Measurements from ENCODE around the gene MEX3B.
"Not testable (repeated sequence)": the region's sequence is repeated elsewhere in the genome, so short reads cannot be mapped to it uniquely, and the experiment has no call there.

The MEX3B gene

GRCh38 chr15:82003916-82004315, 41.9 kb downstream of the MEX3B start:
- H3K36me3 ChIP-seq (ENCODE audit: control insufficient read depth, insufficient read depth, low read length), result no peaks in the 10 kb centered on the region
- no peak overlapping the region for H3K27ac ChIP-seq (ENCODE audit: low read depth, low read length)
- H3K4me3 ChIP-seq (ENCODE audit: low read depth, low read length), result no peak overlapping the region
- no peak overlapping the region for H3K9ac ChIP-seq (ENCODE audit: low read depth, low read length)
- no peaks in the 10 kb centered on the region for H3K27me3 ChIP-seq (ENCODE audit: control insufficient read depth, insufficient read depth, low read length)
- peaks cover 9% of the 10 kb centered on the region for H3K9me3 ChIP-seq (ENCODE audit: control insufficient read depth, insufficient read depth, low read length)
- H3K4me1 ChIP-seq (ENCODE audit: control insufficient read depth, insufficient read depth, low read length), result no peaks in the 10 kb centered on the region

- peak overlapping the region; percentile 61 for H3K4me3 ChIP-seq (ENCODE audit: low read depth, low read length)
- H3K27ac ChIP-seq (ENCODE audit: low read depth, low read length); H3K36me3 ChIP-seq (ENCODE audit: control insufficient read depth, insufficient read depth, low read length); H3K27me3 ChIP-seq (ENCODE audit: control insufficient read depth, insufficient read depth, low read length); H3K4me1 ChIP-seq (ENCODE audit: control insufficient read depth, insufficient read depth, low read length): not testable (repeated sequence)
- H3K9ac ChIP-seq (ENCODE audit: low read depth, low read length), result peak overlapping the region; percentile 70; the same call in 1 of the 2 replicates
- peaks cover 13% of the 10 kb centered on the region for H3K9me3 ChIP-seq (ENCODE audit: control insufficient read depth, insufficient read depth, low read length)
Measured at GRCh38 chr15:81995081-81995480, 50.7 kb downstream of the MEX3B start.

GRCh38 chr15:81992523-81992922, 53.3 kb downstream of the MEX3B start:
- Histone ChIP-seq H3K4me1 (ENCODE audit: control insufficient read depth, insufficient read depth, low read length) (no peaks in the 10 kb centered on the region), H3K9ac (ENCODE audit: low read depth, low read length) (no peak overlapping the region), H3K27me3 (ENCODE audit: control insufficient read depth, insufficient read depth, low read length) (no peaks in the 10 kb centered on the region), H3K4me3 (ENCODE audit: low read depth, low read length) (no peak overlapping the region), H3K9me3 (ENCODE audit: control insufficient read depth, insufficient read depth, low read length) (peaks cover 13% of the 10 kb centered on the region), H3K27ac (ENCODE audit: low read depth, low read length) (no peak overlapping the region), H3K36me3 (ENCODE audit: control insufficient read depth, insufficient read depth, low read length) (no peaks in the 10 kb centered on the region; the same call in 1 of the 2 replicates)

Measured in HUES48 (cell line).